K562 (cell line): ENCODE data around the gene EIF4E.
"Not testable (repeated sequence)": the region's sequence is repeated elsewhere in the genome, so short reads cannot be mapped to it uniquely, and the experiment has no call there.

Experiments
- TCF3 ChIP-seq: sonication (generic); formaldehyde crosslinking; IDR thresholded peaks from 2 replicates; pipeline ENCODE4 v1.4.0; 2020; ENCODE audit warnings: mild to moderate bottlenecking, missing genetic modification reagents
- TF ChIP-seq, protein P1 (sequence below): IDR thresholded peaks from 2 replicates; pipeline ENCODE4 v1.6.1; 2012; ENCODE audit warnings: low read depth, low read length, improper control_type of control experiment, borderline replicate concordance

DNA sequence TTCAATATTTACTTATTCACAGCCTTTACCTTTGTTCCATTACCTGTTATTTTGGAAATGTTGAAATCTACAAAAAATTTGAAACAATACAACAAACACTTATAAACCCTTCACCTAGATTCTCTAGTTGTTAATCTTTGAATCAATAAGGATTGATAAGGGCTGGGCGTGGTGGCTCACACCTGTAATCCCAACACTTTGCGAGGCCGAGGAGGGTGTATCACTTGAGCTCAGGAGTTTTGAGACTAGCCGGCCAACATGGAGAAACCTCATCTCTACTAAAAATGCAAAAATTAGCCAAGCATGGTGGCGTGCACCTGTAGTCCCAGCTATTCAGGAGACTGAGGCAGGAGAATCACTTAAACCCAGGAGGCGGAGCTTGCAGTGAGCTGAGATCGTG, 5.9 kb upstream of the EIF4E start:
- TF ChIP-seq TCF3 (CRISPR knock-in tag) = not testable (repeated sequence)
- TF ChIP-seq, protein P1, sequence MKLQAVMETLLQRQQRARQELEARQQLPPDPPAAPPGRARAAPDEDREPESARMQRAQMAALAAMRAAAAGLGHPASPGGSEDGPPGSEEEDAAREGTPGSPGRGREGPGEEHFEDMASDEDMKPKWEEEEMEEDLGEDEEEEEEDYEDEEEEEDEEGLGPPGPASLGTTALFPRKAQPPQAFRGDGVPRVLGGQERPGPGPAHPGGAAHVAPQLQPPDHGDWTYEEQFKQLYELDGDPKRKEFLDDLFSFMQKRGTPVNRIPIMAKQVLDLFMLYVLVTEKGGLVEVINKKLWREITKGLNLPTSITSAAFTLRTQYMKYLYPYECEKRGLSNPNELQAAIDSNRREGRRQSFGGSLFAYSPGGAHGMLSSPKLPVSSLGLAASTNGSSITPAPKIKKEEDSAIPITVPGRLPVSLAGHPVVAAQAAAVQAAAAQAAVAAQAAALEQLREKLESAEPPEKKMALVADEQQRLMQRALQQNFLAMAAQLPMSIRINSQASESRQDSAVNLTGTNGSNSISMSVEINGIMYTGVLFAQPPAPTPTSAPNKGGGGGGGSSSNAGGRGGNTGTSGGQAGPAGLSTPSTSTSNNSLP = not testable (repeated sequence)
